Gastroesophageal sphincter (tissue), 3 donors: ENCODE measurements around the gene TOX2.

ENCODE experiments used
- POLR2A ChIP-seq, 2 donors: fragments of 450-650 bp; IDR thresholded peaks; one replicate each; pipeline ENCODE4 v1.6.1; 2017; ENCODE audit warnings: antibody characterized with exemption in 2 of 2, mild to moderate bottlenecking in 2 of 2, moderate library complexity in 1 of 2
- POLR2AphosphoS5 ChIP-seq: sonication (generic); formaldehyde crosslinking; IDR thresholded peaks from one replicate; pipeline ENCODE4 v1.6.1; 2017; ENCODE audit warnings: antibody characterized with exemption
- TF ChIP-seq, protein P1 (sequence below), 4 experiments: fragments of 200-600 bp in 2 of 4; fragments of 450-650 bp in 2 of 4; sonication (generic) in 1 of 4; IDR thresholded peaks; one replicate each; pipeline ENCODE4 v1.5.1; 2017 to 2019; ENCODE audit warnings: antibody characterized with exemption in 4 of 4, mild to moderate bottlenecking in 2 of 4, moderate library complexity in 2 of 4

DNA sequence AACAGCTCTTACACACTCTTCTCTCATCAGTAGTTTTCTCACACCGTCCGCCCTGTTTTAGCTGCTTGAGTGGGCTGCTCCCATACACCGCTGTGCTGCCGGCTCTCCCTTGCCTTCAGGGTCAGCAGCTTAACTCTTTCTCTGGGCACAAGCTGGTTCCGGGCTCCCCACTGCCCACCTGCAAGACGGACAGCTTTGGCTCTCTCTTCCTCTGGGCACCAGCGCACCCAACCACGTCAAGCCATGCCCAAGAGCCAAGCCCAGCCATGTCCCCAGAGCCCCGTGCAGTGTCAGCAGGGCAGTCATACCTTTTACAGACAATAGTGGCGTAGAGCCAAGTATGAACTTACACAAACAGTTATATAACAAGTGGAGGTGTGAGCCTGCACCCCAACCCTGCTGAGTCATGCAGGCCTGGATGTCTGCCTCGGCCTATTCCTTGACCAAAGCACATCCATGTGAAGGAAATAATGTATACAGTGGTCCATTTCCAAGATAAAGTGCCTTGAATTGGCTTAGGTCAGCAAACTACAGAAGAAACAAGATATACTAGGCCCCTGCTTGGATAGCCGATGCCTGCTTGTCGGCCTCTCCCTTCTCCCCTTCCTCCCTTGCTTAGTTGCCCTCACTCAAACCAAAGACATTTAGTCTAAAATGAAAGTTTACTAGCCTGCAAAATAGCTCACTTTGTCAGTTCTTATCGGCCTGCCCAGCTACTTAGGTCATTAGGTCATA lies 183.0 kb downstream of the TOX2 start:
- TF ChIP-seq POLR2AphosphoS5 = no peak
- TF ChIP-seq, protein P1, sequence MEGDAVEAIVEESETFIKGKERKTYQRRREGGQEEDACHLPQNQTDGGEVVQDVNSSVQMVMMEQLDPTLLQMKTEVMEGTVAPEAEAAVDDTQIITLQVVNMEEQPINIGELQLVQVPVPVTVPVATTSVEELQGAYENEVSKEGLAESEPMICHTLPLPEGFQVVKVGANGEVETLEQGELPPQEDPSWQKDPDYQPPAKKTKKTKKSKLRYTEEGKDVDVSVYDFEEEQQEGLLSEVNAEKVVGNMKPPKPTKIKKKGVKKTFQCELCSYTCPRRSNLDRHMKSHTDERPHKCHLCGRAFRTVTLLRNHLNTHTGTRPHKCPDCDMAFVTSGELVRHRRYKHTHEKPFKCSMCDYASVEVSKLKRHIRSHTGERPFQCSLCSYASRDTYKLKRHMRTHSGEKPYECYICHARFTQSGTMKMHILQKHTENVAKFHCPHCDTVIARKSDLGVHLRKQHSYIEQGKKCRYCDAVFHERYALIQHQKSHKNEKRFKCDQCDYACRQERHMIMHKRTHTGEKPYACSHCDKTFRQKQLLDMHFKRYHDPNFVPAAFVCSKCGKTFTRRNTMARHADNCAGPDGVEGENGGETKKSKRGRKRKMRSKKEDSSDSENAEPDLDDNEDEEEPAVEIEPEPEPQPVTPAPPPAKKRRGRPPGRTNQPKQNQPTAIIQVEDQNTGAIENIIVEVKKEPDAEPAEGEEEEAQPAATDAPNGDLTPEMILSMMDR (IDR thresholded peaks at IDR 0.05) = no peak
- TF ChIP-seq POLR2A (IDR thresholded peaks at IDR 0.05) = no peak
